Measurements from ENCODE around the gene TMCC2. TPM values are rescaled to one million over a fixed set of nuclear protein-coding genes. Genes with fewer than 3 reads are reported as not detected.

TMCC2 gene
- total and polyA plus RNA-seq, 2 of the 4 experiments (the other 2 are of a cell fraction): 2.0 to 4.2 TPM

- Histone ChIP-seq H2BK5ac (ENCODE audit: low read depth, low read length, poor library complexity, severe bottlenecking) (no peak overlapping the region), H3K4me1 (ENCODE audit: control insufficient read depth, insufficient read depth, low read length) (peaks cover 22% of the 10 kb centered on the region), H4K8ac (ENCODE audit: low read depth in 2 of 2, low read length in 2 of 2) (no peak overlapping the region), H2BK20ac (ENCODE audit: low read depth, low read length) (no peak overlapping the region), H3K27ac (ENCODE audit: insufficient read depth, low read length) (no peak overlapping the region), H3K9me1 (ENCODE audit: insufficient read depth, low read length) (peaks cover 29% of the 10 kb centered on the region), H3K4ac (ENCODE audit: low read depth, low read length) (no peak overlapping the region), H4K91ac (ENCODE audit: insufficient read depth, low read depth, low read length) (no peak overlapping the region), H3K18ac (ENCODE audit: low read depth, low read length) (no peak overlapping the region), H3K4me3 (ENCODE audit: insufficient read depth, low read depth, low read length) (no peak overlapping the region), H2AK5ac (ENCODE audit: low read depth, low read length) (no peak overlapping the region), H3K9ac (ENCODE audit: low read depth, low read length) (no peak overlapping the region), H4K20me1 (ENCODE audit: insufficient read depth, low read length) (no peaks in the 10 kb centered on the region), H4K5ac (ENCODE audit: low read depth, low read length) (no peak overlapping the region), H3K23ac (ENCODE audit: low read depth, low read length) (no peak overlapping the region), H2AK9ac (replicated peaks; ENCODE audit: low read depth, low read length, poor library complexity) (no peak overlapping the region), H2BK15ac (ENCODE audit: low read depth, low read length) (no peak overlapping the region), H2AFZ (replicated peaks; ENCODE audit: low read length, poor library complexity) (no peak overlapping the region), H3K14ac (replicated peaks; ENCODE audit: low read depth, low read length) (no peak overlapping the region), H3K56ac (ENCODE audit: extremely low read depth, insufficient read depth, low read length) (no peak overlapping the region), H3K36me3 (ENCODE audit: control insufficient read depth, insufficient read depth, low read length) (no peaks in the 10 kb centered on the region), H2BK120ac (ENCODE audit: low read depth, low read length) (no peak overlapping the region), H3K79me1 (ENCODE audit: low read depth in 1 of 2, low read length in 2 of 2) (peaks cover 0 to 20% of the 10 kb centered on the region in 2 experiments; a peak in 2 of 4 replicates), H3K4me2 (ENCODE audit: low read depth, low read length) (no peak overlapping the region), H3K9me3 (ENCODE audit: control insufficient read depth, insufficient read depth, low read length) (no peaks in the 10 kb centered on the region), H3K27me3 (ENCODE audit: control insufficient read depth, insufficient read depth, low read length) (no peaks in the 10 kb centered on the region)
- intact Hi-C loops (cut with micrococcal nuclease): no loop called here
- DNase-seq: peak; percentile 51
- POLR2A ChIA-PET (ENCODE audit: unreplicated experiment): no interaction called here
- no CpG with 5 or more reads among the region's 2 CpGs for WGBS, 2 experiments (ENCODE audit: extremely low coverage in 2 of 2, insufficient read length in 1 of 2)
- no TSS peak for BruUV-seq (replicated peaks)
- in situ Hi-C loops (cut with MboI; ENCODE audit: low sequenced_read_pairs): loop anchor here (25.0 kb wide), 1 partner anchor 451 kb away; no protein-coding TSS in a partner anchor
- ATAC-seq (ENCODE audit: low read depth): no peak
- dilution Hi-C loops (cut with HindIII; ENCODE audit: low sequenced_read_pairs, unreplicated experiment): no loop called here
- CTCF ChIA-PET: interaction anchor here (2.8 kb wide), 1 partner anchor 10 kb away, joined by 15 read pairs; no protein-coding TSS in a partner anchor
- no peak for TF ChIP-seq RCOR1 (IDR thresholded peaks at IDR 0.05; ENCODE audit: insufficient replicate concordance, low read length)
- no peak for TF ChIP-seq MAZ (IDR thresholded peaks at IDR 0.05; ENCODE audit: borderline replicate concordance, low read depth, low read length)
- no peak for TF ChIP-seq RAD21 (IDR thresholded peaks at IDR 0.05; ENCODE audit: low read length)
- TF ChIP-seq USF2 (IDR thresholded peaks at IDR 0.05; ENCODE audit: low read depth, low read length): no peak
- no peak for TF ChIP-seq FOS (IDR thresholded peaks at IDR 0.05; ENCODE audit: low read depth, low read length)
- TF ChIP-seq ELK1 (IDR thresholded peaks at IDR 0.05; ENCODE audit: borderline replicate concordance, low read depth, low read length): no peak
- no peak for TF ChIP-seq MXI1 (IDR thresholded peaks at IDR 0.05; ENCODE audit: borderline replicate concordance, low read depth, low read length)
- no peak for TF ChIP-seq CTCF (conservative IDR thresholded peaks at IDR 0.05; ENCODE audit: low read depth, low read length)
- TF ChIP-seq POLR2A (IDR thresholded peaks at IDR 0.05; ENCODE audit: low read depth, low read length): no peak
- TF ChIP-seq RFX5 (IDR thresholded peaks at IDR 0.05; ENCODE audit: low read depth, low read length): no peak
- no peak for TF ChIP-seq CEBPB (IDR thresholded peaks at IDR 0.05; ENCODE audit: low read depth, low read length)
- no peak for TF ChIP-seq MAFK (IDR thresholded peaks at IDR 0.05; ENCODE audit: low read depth, low read length)
- no peak for TF ChIP-seq NFE2L2 (IDR thresholded peaks at IDR 0.05; ENCODE audit: low read depth, low read length)
Observed at GRCh38 chr1:205263580-205264190, 35.9 kb downstream of the TMCC2 start.
